Vagina (tissue), 2 donors: ENCODE measurements around the gene LRIT3.

Experiments used
- CTCF ChIP-seq, 3 experiments: fragments of 450-650 bp in 2 of 3; fragments of 200-600 bp in 1 of 3; sonication (generic) in 1 of 3; IDR thresholded peaks; one replicate each; pipeline ENCODE4 v1.5.1; 2017 to 2019; ENCODE audit warnings: antibody characterized with exemption in 3 of 3, mild to moderate bottlenecking in 2 of 3, moderate library complexity in 2 of 3
- POLR2A ChIP-seq, 2 donors: fragments of 450-650 bp; IDR thresholded peaks; one replicate each; pipeline ENCODE4 v1.6.1; 2017; ENCODE audit warnings: antibody characterized with exemption in 2 of 2, mild to moderate bottlenecking in 2 of 2, moderate library complexity in 2 of 2

- TF ChIP-seq CTCF (IDR thresholded peaks at IDR 0.05) = no peak
- TF ChIP-seq POLR2A (IDR thresholded peaks at IDR 0.05) = no peak
Measured at GRCh38 chr4:109861916-109862511, 14.1 kb downstream of the LRIT3 start.
